AG09309 (cell line): ENCODE measurements around the gene HDAC6.

Experiments used
- DNase-seq: peaks from one replicate; pipeline ENCODE4 v3.0.0-alpha.2; 2010; ENCODE audit warnings: low read depth
- H3K4me3 ChIP-seq: 2 replicates; pipeline ENCODE4 v1.5.1; 2011; ENCODE audit warnings: mild to moderate bottlenecking, low read depth, low read length, moderate library complexity; ENCODE audit not compliant: control insufficient read depth
- CTCF ChIP-seq: IDR thresholded peaks from 2 replicates; pipeline ENCODE4 v1.5.1; 2011; ENCODE audit warnings: mild to moderate bottlenecking, low read depth, low read length, inconsistent platforms; ENCODE audit not compliant: insufficient read depth, control insufficient read depth; ENCODE audit errors: missing control alignments

The HDAC6 gene

GRCh38 chrX:48831136-48831908, 29.5 kb downstream of the HDAC6 start:
- DNase-seq: no peak

DNA sequence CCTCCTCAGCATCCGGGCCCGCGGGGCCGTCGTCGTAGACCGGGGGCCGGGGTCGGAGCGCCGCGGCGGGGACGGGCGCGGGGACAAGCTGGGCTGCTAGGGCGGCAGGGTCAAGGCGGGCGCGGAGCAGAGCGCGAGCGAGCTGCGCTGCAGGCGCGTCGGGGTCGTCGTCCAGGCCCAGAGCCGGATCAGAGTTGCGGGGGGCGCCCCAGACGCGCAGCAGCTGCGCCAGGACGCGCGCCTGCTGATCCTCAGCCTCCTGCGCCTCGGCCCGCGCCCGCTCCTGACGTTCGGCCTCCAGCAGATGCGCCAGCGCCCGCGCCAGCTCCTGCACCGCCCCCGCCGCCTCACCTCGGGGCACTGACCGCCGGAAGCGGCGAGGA, 30.0 kb downstream of the HDAC6 start:
- H3K4me3 ChIP-seq: no peak overlapping the region
- TF ChIP-seq CTCF: no peak
- no peak for DNase-seq

More at GRCh38 chrX:48831136-48831908, 29.5 kb downstream of the HDAC6 start:
- TF ChIP-seq CTCF: no peak
- H3K4me3 ChIP-seq: no peak overlapping the region

DNA sequence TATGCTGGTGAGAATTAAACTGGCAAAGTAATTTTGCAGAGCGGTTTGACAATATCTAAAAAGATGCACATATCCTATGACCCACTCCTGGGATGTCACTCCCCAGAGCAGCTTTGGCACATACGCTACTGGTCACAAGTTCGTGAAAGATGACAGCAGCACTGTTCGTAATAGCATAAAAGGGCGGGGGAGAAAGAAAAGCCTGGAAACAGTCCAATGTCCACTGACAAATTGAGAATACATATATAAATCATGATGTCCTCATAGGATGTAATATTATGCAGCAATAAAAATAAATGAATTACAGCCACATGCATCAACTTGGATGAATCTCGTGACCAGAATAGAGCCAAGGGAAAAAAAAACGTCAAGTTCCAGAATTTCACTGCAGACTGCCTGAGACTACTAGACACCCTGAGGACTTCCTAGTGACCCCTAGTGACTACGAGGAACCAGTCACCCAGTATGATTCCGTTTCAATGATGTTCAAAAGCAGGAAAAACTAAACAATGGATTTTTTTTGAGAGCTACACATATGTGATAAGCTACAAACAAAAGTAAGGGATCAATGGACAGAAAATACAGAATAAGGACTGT, 31.8 kb downstream of the HDAC6 start:
- H3K4me3 ChIP-seq: no peak overlapping the region
- no peak for TF ChIP-seq CTCF
- DNase-seq: no peak

DNA sequence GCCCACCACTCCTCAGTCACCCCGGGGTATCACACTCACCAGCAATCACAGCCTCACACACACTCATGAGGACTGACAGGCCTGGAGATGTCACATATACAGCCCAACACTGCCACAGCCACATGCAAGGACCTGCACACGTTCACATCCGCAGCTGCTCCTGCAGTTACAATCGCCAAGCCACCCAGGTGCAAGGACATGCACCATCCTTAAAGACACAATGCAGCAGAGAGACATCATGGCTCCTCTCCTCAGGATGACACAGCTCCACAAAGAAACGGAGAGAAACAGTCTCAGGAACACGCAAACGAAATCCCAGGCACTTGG, 32.5 kb downstream of the HDAC6 start:
- no peak for TF ChIP-seq CTCF
- H3K4me3 ChIP-seq: no peak overlapping the region
- DNase-seq: no peak

- no peak for DNase-seq
- H3K4me3 ChIP-seq: no peak within 1 kb of the TSS
- TF ChIP-seq CTCF: no peak
Measured at GRCh38 chrX:48835524-48836329, 33.9 kb downstream of the HDAC6 start, which contains the start of gene PCSK1N. Gene PCSK1N (minus strand): TSS chrX:48835610. CDS start chrX:48835532, 78 bp downstream.

DNA sequence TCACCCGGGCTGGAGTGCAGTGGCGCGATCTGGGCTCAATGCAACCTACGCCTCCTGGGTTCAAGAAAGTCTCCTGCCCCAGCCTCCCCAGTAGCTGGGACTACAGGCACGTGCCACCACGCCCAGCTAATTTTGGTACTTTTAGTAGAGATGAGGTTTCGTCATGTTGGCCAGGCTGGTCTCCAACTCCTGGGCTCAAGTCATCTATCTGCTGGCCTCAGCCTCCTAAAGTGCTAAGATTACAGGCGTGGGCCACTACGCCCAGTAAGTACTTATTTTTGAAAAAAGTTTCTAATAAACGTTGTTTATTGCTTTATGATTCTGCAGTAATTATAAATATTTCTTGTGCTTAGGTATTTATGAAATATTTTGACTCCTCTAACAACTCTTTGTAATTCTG, 37.8 kb downstream of the HDAC6 start:
- H3K4me3 ChIP-seq: no peak overlapping the region
- no peak for DNase-seq
- TF ChIP-seq CTCF: no peak
